HepG2 (cell line): ENCODE data around the gene ECHS1. TPM values are rescaled to one million over a fixed set of nuclear protein-coding genes. Genes with fewer than 3 reads are reported as not detected.

Experiments
- ETV5 ChIP-seq: IDR thresholded peaks from 2 replicates; pipeline ENCODE4 v1.6.1; 2018; ENCODE audit warnings: missing biosample characterization, missing genetic modification reagents, inconsistent platforms, borderline replicate concordance
- GFI1 ChIP-seq: sonication (generic); formaldehyde crosslinking; IDR thresholded peaks from 2 replicates; pipeline ENCODE4 v1.5.0; 2020; ENCODE audit warnings: missing genetic modification reagents, mild to moderate bottlenecking, borderline replicate concordance
- HOXA5 ChIP-seq: sonication (generic); formaldehyde crosslinking; IDR thresholded peaks from 2 replicates; pipeline ENCODE4 v1.4.0; 2020; ENCODE audit warnings: missing genetic modification reagents
- HOXA9 ChIP-seq: sonication (generic); formaldehyde crosslinking; IDR thresholded peaks from 2 replicates; pipeline ENCODE4 v1.8.1; 2022; ENCODE audit warnings: missing genetic modification reagents, mild to moderate bottlenecking, moderate library complexity, borderline replicate concordance
- JUN ChIP-seq: sonication (generic); formaldehyde crosslinking; IDR thresholded peaks from 2 replicates; pipeline ENCODE4 v1.4.0; 2020; ENCODE audit warnings: mild to moderate bottlenecking, missing genetic modification reagents
- MED13 ChIP-seq: sonication (generic); formaldehyde crosslinking; IDR thresholded peaks from 2 replicates; pipeline ENCODE4 v1.5.0; 2020; ENCODE audit warnings: missing genetic modification reagents
- MYNN ChIP-seq: sonication (generic); formaldehyde crosslinking; IDR thresholded peaks from 2 replicates; pipeline ENCODE4 v1.4.0; 2020; ENCODE audit warnings: mild to moderate bottlenecking, low read depth, missing genetic modification reagents
- RXRA ChIP-seq: sonication (generic); formaldehyde crosslinking; IDR thresholded peaks from 2 replicates; pipeline ENCODE4 v1.5.1; 2020; ENCODE audit warnings: missing genetic modification reagents
- TMF1 ChIP-seq: sonication (generic); formaldehyde crosslinking; IDR thresholded peaks from 2 replicates; pipeline ENCODE4 v1.8.1; 2022; ENCODE audit warnings: low read depth, missing genetic modification reagents
- ZNF567 ChIP-seq: sonication (generic); formaldehyde crosslinking; IDR thresholded peaks from 2 replicates; pipeline ENCODE4 v1.8.1; 2023; ENCODE audit warnings: mild to moderate bottlenecking, missing genetic modification reagents, borderline replicate concordance
- ZNF574 ChIP-seq: sonication (generic); formaldehyde crosslinking; IDR thresholded peaks from 2 replicates; pipeline ENCODE4 v1.4.0; 2020; ENCODE audit warnings: missing genetic modification reagents
- ZSCAN25 ChIP-seq: sonication (generic); formaldehyde crosslinking; IDR thresholded peaks from 2 replicates; pipeline ENCODE4 v1.8.0; 2022; ENCODE audit warnings: mild to moderate bottlenecking, missing genetic modification reagents
- polyA plus RNA-seq, 8 experiments: library from polyadenylated mRNA; depleted of rRNA in 3 of 8; stranded (reverse) in 7 of 8; unstranded in 1 of 8; fragments of >200 nt; fragmentation: Illumina TruSeq in 4 of 8; extraction: Trizol in 4 of 8; gene quantifications; 2 replicates each; pipeline versions ENCODE4 v1.2.1 to v1.2.3, GENCODE V29; 2011 to 2016; ENCODE audit warnings: low read depth in 4 of 8, missing spikeins in 1 of 8, mixed read lengths in 1 of 8; ENCODE audit not compliant: insufficient read depth in 1 of 8
- total RNA-seq, 5 experiments: library from RNA; depleted of rRNA; stranded (reverse); fragments of >200 nt; fragmentation: Illumina TruSeq; extraction: Trizol; gene quantifications; 2 replicates each; pipeline ENCODE4 v1.2.3, GENCODE V29; 2016; ENCODE audit warnings: low read depth in 1 of 5
- TF ChIP-seq, protein P1 (sequence below): sonication (generic); formaldehyde crosslinking; IDR thresholded peaks from 2 replicates; pipeline ENCODE4 v1.9.0; 2022; ENCODE audit warnings: missing genetic modification reagents, mild to moderate bottlenecking, borderline replicate concordance
- TF ChIP-seq, protein P2 (sequence below): IDR thresholded peaks from 2 replicates; pipeline ENCODE4 v1.6.1; 2016
- TF ChIP-seq, protein P3 (sequence below): sonication (generic); formaldehyde crosslinking; IDR thresholded peaks from 2 replicates; pipeline ENCODE4 v1.8.1; 2023; ENCODE audit warnings: missing genetic modification reagents, mild to moderate bottlenecking, borderline replicate concordance
- TF ChIP-seq, protein P4 (sequence below), 2 experiments: sonication (generic) in 1 of 2; formaldehyde crosslinking in 1 of 2; IDR thresholded peaks; 2 replicates each; pipeline versions ENCODE4 v1.6.1 to v1.9.0; 2014 to 2022; ENCODE audit warnings: antibody characterized with exemption in 1 of 2, borderline replicate concordance in 1 of 2, inconsistent platforms in 1 of 2, low read depth in 1 of 2, missing genetic modification reagents in 1 of 2

Gene ECHS1
- total and polyA plus RNA-seq, 2 of the 13 experiments (the other 11 are each of a cell fraction or from before 2014, with no cell fraction given), result 32.7 to 195 TPM

DNA sequence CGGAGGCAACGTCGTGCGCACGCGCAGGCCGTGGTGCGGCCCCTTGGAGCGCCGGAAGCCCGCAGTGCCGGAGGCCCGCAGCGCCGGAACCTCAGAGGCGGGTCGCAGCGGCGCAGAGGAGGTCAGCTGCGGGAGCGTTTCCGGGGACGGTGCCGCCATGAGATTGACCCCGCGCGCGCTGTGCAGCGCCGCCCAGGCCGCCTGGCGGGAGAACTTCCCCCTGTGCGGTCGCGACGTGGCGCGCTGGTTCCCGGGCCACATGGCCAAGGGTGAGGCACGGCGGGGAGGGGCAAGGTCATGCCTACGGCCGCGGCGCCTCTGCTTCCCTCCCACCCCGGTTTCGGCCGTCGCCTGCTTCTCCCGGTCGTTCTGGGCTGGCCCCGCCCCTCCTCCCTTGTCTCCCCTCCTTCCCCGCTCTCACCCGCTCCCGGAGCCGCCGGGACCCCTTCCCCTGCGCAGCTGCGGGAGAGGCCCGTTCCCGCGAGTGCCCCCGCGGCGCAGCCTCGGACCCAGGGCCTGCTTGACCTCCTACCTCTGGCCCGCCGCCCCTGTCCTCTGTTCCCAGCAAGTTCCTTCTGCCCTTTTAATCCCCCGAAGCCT, 21.0 kb upstream of the ECHS1 start, which contains the start of gene MTG1 (continued):
- TF ChIP-seq, protein P1, sequence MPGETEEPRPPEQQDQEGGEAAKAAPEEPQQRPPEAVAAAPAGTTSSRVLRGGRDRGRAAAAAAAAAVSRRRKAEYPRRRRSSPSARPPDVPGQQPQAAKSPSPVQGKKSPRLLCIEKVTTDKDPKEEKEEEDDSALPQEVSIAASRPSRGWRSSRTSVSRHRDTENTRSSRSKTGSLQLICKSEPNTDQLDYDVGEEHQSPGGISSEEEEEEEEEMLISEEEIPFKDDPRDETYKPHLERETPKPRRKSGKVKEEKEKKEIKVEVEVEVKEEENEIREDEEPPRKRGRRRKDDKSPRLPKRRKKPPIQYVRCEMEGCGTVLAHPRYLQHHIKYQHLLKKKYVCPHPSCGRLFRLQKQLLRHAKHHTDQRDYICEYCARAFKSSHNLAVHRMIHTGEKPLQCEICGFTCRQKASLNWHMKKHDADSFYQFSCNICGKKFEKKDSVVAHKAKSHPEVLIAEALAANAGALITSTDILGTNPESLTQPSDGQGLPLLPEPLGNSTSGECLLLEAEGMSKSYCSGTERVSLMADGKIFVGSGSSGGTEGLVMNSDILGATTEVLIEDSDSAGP (CRISPR knock-in tag), result peak; percentile 94; the same call in 1 of the 2 replicates
- TF ChIP-seq HOXA9, result no peak
- no peak for TF ChIP-seq JUN (CRISPR knock-in tag)
- peak; percentile 81 for TF ChIP-seq HOXA5 (CRISPR knock-in tag)
- peak; percentile 83; the same call in 1 of the 2 replicates for TF ChIP-seq MYNN (CRISPR knock-in tag)
- TF ChIP-seq ZNF567 (CRISPR knock-in tag), result peak; percentile 87; the same call in 1 of the 2 replicates
- TF ChIP-seq RXRA (CRISPR knock-in tag), result peak; percentile 91
- TF ChIP-seq ETV5 (CRISPR knock-in tag), result peak; percentile 89
- TF ChIP-seq TMF1 (CRISPR knock-in tag), result 0 out of 2 replicates have a peak, but pooled peaks have one; percentile 60
- TF ChIP-seq GFI1 (CRISPR knock-in tag), result peak; percentile 84
- TF ChIP-seq ZSCAN25 (CRISPR knock-in tag), result peak; percentile 92
- TF ChIP-seq, protein P2, sequence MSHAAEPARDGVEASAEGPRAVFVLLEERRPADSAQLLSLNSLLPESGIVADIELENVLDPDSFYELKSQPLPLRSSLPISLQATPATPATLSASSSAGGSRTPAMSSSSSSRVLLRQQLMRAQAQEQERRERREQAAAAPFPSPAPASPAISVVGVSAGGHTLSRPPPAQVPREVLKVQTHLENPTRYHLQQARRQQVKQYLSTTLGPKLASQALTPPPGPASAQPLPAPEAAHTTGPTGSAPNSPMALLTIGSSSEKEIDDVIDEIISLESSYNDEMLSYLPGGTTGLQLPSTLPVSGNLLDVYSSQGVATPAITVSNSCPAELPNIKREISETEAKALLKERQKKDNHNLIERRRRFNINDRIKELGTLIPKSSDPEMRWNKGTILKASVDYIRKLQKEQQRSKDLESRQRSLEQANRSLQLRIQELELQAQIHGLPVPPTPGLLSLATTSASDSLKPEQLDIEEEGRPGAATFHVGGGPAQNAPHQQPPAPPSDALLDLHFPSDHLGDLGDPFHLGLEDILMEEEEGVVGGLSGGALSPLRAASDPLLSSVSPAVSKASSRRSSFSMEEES (CRISPR knock-in tag), result peak; percentile 72
- TF ChIP-seq, protein P3, sequence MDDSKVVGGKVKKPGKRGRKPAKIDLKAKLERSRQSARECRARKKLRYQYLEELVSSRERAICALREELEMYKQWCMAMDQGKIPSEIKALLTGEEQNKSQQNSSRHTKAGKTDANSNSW (CRISPR knock-in tag), result peak; percentile 85; the same call in 1 of the 2 replicates
- peak; percentile 94 for TF ChIP-seq ZNF574 (CRISPR knock-in tag)
- TF ChIP-seq MED13 (CRISPR knock-in tag), result peak; percentile 73; the same call in 1 of the 2 replicates
- TF ChIP-seq, protein P4, sequence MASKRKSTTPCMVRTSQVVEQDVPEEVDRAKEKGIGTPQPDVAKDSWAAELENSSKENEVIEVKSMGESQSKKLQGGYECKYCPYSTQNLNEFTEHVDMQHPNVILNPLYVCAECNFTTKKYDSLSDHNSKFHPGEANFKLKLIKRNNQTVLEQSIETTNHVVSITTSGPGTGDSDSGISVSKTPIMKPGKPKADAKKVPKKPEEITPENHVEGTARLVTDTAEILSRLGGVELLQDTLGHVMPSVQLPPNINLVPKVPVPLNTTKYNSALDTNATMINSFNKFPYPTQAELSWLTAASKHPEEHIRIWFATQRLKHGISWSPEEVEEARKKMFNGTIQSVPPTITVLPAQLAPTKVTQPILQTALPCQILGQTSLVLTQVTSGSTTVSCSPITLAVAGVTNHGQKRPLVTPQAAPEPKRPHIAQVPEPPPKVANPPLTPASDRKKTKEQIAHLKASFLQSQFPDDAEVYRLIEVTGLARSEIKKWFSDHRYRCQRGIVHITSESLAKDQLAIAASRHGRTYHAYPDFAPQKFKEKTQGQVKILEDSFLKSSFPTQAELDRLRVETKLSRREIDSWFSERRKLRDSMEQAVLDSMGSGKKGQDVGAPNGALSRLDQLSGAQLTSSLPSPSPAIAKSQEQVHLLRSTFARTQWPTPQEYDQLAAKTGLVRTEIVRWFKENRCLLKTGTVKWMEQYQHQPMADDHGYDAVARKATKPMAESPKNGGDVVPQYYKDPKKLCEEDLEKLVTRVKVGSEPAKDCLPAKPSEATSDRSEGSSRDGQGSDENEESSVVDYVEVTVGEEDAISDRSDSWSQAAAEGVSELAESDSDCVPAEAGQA (IDR thresholded peaks at IDR 0.05; ENCODE audit: low read depth), result peak; percentile 86
- TF ChIP-seq, protein P4 (CRISPR knock-in tag; IDR thresholded peaks at IDR 0.05; ENCODE audit: borderline replicate concordance), result no peak
